GM19452 (cell line): ENCODE measurements around the gene CELSR1.

Experiments used
- ATAC-seq: cut with Tn5 transposase; IDR thresholded peaks from one replicate; pipeline ENCODE4 v1.9.1; 2021; ENCODE audit not compliant: unreplicated experiment

The CELSR1 gene

DNA sequence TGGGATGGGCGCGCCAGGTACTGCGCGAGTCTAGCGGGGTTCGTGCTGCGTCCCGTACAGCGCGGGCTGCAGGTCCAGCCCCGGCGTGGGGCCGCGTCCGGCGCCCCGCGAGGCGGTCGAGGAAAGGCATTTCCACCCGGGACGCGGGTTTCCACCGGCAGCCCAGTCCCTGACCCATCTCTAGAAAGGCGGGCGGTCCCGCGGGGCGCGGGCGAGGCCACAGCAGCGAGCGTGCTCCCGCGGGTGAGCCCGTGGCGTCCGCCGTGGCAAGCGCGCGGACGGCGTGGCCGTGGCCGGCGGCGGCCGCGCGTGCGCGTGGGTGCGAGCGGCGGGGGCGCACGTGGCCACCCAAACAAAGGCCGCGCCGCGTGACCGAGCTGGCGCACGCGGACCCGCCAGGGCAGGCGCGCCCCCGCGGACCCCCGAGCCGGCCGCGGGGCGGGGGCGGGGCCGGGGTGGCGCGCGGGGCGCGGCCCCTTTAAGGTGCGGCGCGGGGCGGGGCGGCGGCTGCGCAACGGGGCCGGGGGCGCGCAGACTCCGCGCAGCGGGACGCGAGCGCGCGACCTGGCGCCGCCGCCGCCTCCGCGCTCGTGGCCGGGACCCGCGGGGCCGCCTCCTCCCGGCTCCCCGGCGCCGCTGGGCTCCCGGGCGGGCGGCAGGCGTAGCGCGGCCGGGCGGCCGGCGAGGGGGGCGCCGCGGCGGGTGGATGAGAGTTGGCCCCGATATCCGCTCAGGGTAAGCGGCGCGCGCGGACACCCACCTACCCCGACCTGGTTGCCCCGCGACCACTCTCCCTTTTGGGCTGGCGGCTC is 39.3 kb upstream of the CELSR1 start:
- no peak for ATAC-seq

GRCh38 chr22:46575911-46576555 is 38.6 kb upstream of the CELSR1 start:
- no peak for ATAC-seq

DNA sequence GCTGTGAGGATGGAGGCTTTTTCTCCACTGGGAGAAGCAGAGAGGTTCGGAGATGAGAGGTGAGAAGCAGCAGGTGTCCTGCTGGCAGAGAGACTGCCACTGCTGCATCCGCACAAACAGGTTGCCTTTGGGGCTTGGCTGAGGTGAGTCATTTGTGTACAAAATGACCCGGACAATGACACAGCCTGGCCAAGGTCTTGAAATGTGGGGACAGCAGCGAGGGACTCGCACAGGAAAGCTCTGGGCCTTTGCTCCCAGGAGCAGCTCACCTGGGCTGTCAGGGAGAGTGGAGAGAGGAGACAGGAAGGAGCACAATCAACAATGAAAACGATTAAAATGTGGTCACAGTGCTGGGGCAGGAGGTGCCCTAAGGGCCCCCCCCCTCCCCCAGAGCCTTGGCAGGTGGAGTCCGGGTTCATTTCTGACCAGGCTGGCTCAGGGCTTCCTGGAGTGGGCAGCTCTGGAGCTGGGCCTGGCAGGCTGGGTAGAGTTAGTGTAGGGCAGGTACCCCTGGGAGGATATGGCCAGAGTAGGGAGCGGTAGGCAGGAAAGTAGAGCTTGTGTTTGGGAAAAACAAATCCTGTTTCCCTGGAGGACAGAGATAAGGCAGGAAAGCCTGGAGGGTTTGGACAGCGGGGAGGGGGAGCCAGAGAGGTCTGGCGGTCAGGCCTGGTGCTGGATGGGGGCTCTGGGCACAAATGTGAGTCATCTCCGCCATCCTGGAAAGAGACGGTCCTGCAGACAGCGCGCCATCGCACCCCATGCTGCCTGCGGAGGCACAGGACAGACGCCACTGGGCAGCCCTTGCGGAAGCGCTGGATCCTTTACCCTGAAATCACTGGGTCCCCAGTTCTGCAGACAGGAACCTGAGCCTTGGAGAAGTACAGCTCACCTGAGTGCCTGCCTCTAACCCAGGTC is 37.8 kb upstream of the CELSR1 start:
- no peak for ATAC-seq

DNA sequence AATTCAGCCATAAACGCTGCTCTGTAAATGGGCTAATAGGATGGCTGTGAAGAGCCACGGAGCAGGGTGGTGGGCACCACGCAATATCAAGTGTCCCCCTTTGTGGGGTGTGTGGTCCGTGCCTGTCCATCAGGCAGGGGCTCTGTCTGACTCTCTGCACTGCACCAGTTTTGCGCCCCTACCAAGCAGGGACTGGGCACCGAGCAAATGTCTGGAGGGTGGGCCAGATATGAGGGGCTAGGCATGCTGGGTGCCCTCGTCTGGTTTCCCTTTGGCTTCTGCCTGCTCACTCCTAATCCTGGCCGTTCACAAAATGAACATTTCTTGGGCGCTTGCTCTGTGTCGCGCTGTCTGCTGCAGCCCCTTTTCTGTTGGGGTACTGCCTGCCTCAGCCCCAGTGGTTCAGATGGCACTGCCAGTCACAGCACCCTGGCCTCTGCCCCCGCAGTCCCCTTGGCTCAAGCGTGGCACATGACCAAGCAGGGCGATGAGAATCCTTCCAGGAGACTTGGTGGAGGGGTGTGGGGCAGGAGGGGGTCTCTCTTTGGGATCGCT is 37.1 kb upstream of the CELSR1 start:
- no peak for ATAC-seq

DNA sequence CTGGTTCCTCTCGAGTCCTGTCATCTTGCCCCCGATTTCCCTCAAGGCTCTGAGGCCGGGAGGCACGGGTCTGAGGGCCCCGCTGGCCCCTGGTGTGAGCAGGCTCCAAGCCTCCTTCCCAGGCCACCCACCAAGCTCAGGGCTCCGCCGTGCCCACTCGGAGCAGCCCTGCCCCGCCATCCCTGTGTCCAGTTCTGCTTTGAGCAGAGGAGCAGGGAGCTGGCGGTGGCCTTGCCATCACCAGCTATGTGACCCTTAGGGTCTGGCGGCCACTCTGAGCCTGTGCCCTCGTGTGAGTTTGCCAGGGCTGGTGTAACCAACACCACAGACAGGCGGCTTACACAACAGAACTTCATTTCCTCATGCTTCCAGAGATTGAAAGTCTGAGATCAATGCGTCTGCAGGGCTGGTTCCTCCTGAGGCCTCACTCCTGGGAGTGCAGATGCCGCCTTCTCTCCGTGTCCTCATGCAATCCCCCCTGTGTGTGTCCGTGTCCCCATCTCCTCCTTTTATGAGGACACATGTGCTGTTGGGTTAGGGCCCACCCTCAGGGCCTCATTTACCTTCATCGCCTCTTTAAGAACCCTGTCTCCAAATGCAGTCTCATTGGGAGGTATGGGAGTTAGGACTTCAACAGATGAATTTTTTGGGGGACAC is 36.5 kb upstream of the CELSR1 start:
- ATAC-seq = no peak

GRCh38 chr22:46572911-46573780 is 35.7 kb upstream of the CELSR1 start:
- no peak for ATAC-seq

GRCh38 chr22:46571642-46572250 is 34.3 kb upstream of the CELSR1 start:
- ATAC-seq = no peak

DNA sequence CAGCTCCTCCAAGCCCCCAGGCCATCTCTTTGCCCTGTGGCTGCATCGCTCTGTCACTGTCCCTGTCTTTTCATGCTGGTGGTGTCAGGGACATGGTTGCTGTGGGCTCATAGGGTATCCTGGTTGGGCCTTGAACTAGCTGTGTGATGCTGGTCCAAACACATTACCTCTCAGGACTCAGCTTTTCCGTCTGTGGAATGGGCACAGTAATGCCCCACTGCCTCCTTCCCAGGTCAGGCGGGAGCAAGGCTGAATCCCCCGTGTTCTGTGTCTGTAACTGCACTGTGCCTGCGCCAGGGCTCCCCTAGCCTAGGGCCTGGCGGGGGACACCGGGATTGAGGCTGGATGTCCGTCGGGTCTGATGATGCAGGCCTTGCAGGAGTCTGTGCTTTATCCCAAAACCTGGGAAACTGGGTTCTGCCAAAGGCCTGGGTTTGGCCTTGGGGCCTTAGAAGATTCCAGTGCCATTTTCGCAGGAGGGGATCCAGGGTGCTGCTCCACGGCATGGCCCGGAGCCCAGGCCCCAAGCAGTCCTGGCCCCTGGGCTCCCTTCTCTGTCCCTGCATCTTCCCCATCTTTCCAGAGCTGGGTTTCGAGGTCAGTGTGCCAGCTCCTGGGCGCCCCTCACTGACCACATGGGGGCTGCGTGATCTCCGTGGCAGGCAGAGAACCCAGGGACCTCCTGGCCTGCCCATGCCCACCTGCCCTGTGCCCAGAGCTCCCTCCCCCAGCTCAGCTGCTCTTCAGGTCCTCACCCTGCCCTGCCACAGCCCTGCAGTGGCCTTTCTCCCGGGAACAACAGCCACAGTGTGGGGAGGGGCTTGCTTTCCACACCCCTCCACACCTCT is 32.7 kb upstream of the CELSR1 start:
- ATAC-seq = no peak

- no peak for ATAC-seq
These were observed 31.8 kb upstream of the CELSR1 start for GRCh38 chr22:46569055-46569847.

- no peak for ATAC-seq
These were observed 30.8 kb upstream of the CELSR1 start for GRCh38 chr22:46568102-46568809.

DNA sequence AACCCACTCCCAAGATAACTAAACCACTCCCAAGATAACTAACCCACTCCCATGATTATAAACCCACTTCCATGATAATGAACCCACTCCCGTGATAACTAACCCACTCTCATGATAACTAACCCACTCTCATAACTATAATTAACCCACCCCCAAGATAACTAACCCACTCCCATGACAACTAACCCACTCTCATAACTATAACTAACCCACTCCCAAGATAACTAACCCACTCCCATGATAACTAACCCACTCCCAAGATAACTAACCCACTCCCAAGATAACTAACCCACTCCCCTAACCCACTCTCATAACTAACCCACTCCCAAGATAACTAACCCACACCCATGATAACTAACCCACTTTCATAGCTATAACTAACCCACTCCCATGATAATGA is 30.1 kb upstream of the CELSR1 start:
- ATAC-seq = no peak

DNA sequence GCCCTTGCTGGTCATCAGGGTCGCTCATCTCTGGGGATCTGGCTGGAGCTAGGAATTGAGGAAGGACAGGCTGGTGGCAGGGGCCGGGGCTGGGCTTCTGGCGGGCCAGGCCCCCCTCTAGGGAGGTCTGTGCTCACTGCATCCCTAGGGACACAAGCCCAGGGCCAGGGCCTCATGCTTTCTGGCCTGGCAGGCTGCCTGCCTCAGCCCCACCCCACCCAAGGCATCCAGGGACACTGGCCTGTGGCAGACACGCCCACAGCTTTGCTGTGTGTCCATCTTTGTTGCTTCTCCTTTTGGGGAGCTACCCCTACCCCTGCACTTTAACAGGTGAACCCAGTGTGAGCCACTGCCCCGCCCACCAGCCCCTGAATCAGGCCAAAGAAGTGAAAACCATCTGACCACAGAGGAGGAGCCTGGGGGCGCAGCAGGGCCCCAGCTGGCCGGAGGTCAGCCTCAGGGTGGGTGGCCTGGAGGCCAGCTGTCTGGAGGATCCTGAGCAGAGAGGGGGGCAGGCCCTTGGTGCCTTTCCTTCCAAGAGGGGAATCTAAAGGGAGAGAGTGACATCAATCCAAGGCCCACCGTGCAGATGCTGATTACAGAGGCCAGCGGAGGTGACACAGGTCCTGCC is 26.8 kb upstream of the CELSR1 start:
- no peak for ATAC-seq

- peak; percentile 63 for ATAC-seq
These were observed 26.1 kb upstream of the CELSR1 start for GRCh38 chr22:46563381-46564083.

DNA sequence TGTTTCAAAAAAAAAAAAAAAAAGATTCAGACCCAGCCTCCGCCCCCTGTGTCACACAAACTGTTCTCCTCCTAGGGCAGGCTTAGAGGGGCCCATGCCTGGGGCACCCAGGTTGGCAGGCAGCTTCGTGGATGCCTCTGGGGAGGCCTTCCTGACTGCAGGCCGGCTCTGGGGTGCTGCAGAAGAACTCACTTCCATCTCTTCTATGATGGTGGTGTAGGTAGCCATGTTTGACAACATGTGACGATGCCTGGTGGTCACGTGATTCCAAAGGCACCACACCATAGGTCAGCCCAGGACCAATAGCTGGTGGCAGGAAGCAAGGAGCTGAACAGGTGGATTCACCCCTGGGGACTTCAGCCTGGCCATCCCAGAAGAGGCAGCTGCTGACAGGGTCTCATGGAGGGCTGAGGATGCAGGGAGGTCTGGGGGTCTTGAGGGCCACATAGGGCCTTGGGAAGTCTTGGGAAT is 24.1 kb upstream of the CELSR1 start:
- no peak for ATAC-seq

- no peak for ATAC-seq
These were observed 23.4 kb upstream of the CELSR1 start for GRCh38 chr22:46560696-46561295.
